ENCODE data around the gene RHBDD3.

GRCh38 chr22:29230972-29231875 lies 36.6 kb downstream of the RHBDD3 start:
- no peak for TF ChIP-seq CTCF (IDR thresholded peaks at IDR 0.05)
- no peak for TF ChIP-seq POLR2A (IDR thresholded peaks at IDR 0.05)

Data from heart left ventricle (tissue), 13 donors.